AG09309 (cell line): ENCODE data around the gene JMJD4.

Source experiments
- DNase-seq: peaks from one replicate; pipeline ENCODE4 v3.0.0-alpha.2; 2010; ENCODE audit warnings: low read depth
- H3K4me3 ChIP-seq: 2 replicates; pipeline ENCODE4 v1.5.1; 2011; ENCODE audit warnings: mild to moderate bottlenecking, low read depth, low read length, moderate library complexity; ENCODE audit not compliant: control insufficient read depth
- TF ChIP-seq, protein P1 (sequence below): IDR thresholded peaks from 2 replicates; pipeline ENCODE4 v1.5.1; 2011; ENCODE audit warnings: mild to moderate bottlenecking, low read depth, low read length, inconsistent platforms; ENCODE audit not compliant: insufficient read depth, control insufficient read depth; ENCODE audit errors: missing control alignments

JMJD4 gene

DNA sequence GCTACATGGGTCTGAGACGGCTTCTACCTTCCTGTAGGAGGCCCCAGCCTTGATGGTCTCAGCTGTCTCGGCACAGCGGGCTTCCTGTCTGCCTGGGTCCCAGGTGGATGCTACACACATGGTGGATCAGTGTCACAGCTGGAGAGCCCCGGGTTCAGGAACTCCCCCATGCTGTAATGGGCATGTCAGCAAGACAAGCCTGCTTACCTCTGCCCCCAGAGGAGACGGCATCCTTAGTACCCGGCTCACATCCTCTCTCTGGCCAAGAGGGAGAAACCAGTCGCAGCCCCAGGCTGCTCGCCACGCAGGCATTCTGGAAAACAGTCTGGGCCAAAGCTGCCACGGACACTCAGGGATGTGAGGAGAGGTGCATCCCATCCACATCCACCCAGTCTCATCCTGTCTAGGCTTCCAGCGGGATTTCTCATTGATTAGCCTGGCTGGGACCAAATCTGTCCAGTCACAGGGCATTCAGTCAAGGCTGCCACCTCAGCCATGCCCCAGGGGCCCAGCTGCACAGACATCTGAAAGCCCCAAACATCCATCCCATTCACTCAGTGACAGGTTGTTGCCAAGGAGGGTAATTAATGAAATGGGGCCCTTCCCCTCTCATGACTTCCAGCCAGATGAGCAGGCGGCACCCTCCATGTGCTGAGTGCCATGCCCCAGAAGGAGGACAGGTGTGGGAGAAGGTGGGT is 10.6 kb upstream of the JMJD4 start:
- no peak for DNase-seq
- no peak overlapping the region for H3K4me3 ChIP-seq
- TF ChIP-seq, protein P1, sequence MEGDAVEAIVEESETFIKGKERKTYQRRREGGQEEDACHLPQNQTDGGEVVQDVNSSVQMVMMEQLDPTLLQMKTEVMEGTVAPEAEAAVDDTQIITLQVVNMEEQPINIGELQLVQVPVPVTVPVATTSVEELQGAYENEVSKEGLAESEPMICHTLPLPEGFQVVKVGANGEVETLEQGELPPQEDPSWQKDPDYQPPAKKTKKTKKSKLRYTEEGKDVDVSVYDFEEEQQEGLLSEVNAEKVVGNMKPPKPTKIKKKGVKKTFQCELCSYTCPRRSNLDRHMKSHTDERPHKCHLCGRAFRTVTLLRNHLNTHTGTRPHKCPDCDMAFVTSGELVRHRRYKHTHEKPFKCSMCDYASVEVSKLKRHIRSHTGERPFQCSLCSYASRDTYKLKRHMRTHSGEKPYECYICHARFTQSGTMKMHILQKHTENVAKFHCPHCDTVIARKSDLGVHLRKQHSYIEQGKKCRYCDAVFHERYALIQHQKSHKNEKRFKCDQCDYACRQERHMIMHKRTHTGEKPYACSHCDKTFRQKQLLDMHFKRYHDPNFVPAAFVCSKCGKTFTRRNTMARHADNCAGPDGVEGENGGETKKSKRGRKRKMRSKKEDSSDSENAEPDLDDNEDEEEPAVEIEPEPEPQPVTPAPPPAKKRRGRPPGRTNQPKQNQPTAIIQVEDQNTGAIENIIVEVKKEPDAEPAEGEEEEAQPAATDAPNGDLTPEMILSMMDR = no peak

DNA sequence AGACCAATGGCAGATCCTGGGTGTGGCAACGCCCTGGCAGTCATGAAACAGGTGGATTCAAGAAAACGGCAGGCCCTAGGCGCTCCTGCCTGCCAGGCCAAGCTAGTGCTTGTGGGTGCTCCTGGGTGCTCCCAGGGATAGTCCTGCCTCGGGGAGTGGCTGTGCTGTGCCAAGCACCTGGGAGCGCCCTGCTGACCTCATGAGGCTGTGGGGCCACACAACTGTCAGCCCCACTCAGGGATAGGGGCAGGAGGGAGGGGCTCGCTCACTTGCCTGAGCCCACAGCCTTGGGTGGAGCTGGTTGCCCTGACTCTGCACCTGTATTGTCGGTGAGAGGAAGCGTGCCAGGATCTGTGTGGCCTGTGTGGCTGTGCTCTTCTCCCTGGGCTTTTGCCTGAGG is 9.6 kb upstream of the JMJD4 start:
- no peak for DNase-seq
- H3K4me3 ChIP-seq = no peak overlapping the region
- TF ChIP-seq, protein P1 = no peak

DNA sequence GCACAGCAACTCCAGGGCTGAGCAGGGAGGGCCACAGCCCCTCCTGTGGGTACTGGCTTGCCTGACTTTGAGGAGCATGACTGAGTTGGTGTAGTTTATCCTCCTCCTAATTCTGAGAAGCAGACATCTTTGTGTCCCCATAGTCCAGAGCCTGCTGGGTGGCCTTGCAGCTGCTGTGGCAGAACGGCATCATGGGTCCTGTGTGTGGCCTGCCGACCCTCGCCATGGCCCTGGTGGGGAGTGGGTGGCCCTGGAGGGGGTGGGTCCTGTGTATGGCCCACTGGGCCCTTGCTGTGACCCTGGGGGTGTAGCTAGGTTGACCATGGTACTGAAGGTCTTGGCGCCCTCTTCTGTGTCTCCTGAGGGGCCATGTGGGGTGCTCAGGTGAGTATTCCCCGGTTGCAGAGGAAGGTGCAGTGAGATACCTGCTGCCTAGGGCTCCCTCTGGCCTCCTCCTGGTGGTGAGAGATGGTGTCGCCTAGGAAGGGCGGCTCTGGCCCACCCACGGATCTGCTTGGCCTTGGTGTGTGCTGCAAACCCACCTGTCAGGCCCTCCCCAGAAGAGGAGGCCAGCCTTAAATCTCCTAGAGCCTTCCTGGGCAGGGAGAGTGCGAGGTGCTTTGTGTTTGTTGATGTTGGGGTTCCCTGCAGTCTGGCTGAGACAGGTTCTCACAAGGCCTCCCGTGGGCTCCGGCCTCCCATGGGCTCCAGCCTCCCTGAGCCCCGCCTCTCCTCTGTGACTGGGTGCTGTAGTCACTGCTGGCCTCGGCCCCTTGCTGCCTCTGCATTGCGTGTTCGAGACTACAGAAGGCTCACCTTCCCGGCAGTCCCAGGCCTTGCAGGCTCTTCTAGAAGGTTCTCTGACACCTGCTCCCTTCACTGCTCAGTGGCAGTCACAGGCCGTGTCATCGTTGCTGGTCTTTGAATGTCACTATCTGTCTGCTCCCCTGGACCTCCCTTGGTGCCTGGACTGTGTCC is 7.9 kb upstream of the JMJD4 start:
- H3K4me3 ChIP-seq = no peak overlapping the region
- TF ChIP-seq, protein P1 = no peak
- no peak for DNase-seq

DNA sequence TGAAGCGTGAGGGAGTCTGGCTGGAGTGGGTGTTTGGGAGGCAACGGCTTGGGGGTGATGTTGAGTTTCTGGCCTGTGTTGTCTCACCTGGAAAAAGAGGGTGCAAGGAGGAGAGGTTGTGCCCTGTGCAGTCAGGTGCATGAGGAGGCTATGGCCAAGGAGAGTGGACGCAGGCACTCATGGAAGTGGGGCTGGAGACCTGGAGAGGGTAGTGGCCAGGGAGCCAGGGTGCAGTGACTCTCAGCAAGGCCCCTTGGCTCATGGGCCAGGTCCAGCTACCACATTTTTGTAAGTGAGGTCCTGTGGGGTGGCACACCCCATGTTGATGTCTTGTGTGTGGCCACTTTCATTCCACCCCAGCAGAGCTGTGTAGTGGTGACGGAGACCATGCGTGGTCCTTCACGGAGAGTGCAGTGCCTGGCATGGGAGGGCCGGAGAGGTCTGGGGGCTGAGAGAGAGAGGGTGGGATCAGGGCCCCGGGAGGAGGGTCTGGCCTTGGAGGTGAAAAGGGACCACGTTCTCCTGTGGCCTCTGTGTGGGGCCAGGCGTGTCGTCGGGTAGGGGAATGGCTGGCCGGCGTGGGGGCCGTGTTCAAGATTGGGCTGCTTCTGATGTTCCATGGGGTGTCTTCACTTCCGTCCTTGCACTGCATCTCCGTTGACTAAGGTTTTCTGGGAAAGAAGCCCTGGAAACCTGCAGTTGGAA is 6.2 kb upstream of the JMJD4 start:
- TF ChIP-seq, protein P1 = no peak

DNA sequence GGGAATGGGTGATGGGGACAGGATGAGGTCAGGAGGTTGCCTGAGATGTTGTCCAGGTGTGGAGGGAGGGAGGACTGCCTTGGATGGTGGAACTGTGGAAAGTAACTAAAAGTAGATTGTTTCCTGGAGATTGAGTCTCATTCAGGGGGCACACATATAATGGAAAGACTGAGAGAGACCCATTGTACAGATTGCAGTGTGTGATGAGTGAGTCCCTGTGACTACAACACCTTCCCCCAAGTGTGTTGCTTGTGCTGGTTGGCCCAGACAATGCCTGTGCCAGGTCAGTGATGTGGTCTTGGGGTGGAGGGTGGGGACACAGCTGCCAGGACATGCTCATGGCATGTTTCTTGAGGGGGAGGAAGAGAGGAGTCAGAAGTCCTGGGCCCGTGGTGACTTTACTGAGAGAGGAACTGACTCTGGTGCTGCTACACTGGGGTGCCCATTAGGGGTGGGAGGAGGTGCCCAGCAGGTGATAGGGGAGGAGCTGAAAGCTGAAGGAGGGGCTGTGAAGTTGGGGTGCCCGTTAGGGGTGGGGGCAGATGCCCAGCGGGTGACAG is 5.4 kb upstream of the JMJD4 start:
- DNase-seq = no peak
- TF ChIP-seq, protein P1 = no peak
- H3K4me3 ChIP-seq = no peak overlapping the region

More for the DNA sequence above, 6.2 kb upstream of the JMJD4 start:
- no peak for DNase-seq
- H3K4me3 ChIP-seq = no peak overlapping the region

DNA sequence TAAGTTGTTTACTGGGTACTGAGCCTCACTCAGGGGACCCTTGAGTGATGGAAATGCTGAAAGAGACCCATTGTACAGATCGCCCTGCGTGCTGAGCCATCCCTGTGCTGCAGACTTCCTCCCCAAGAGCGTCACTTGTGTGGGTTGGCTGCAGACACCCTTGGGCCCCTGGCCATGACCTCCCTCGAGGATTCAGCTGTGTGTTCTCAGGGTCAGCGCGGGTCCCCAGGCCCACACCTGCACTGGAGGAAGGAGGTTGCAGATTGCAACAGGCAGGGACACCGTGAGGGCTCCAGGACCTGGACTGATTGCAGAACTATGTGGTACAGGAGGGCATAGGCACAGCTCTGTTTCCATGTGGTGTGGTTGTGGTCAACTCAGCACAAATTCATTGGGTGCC is 4.5 kb upstream of the JMJD4 start:
- no peak for DNase-seq
- no peak overlapping the region for H3K4me3 ChIP-seq
- TF ChIP-seq, protein P1 = no peak
